SK-N-SH (cell line): Measurements from ENCODE around the gene GNB1L. TPM values are rescaled to one million over a fixed set of nuclear protein-coding genes. Genes with fewer than 3 reads are reported as not detected.
"Not testable (repeated sequence)": the region's sequence is repeated elsewhere in the genome, so short reads cannot be mapped to it uniquely, and the experiment has no call there.

Source experiments
- CTCF ChIA-PET: fragments of 300-600, 350-600 bp; formaldehyde crosslinking; extraction: SDS; loops from one replicate; lab custom pipeline; 2021; lab: Yijun Ruan, JAX
- POLR2A ChIA-PET: fragments of 350-600 bp; sonication (Branson Sonifier 250); formaldehyde crosslinking; extraction: SDS; loops from one replicate; lab custom pipeline; 2020; ENCODE audit warnings: antibody characterized with exemption, inconsistent platforms; lab: Yijun Ruan, JAX
- DNase-seq: peaks from one replicate; pipeline ENCODE4 v3.0.0; 2012
- H2AFZ ChIP-seq: fragments of 200-600 bp; sonication (generic); 2 replicates; pipeline ENCODE4 v1.8.1; 2016; ENCODE audit warnings: antibody characterized with exemption, mild to moderate bottlenecking, low read depth
- H3F3A ChIP-seq: fragments of 200-600 bp; sonication (generic); replicated peaks from 2 replicates; pipeline ENCODE3; 2016; ENCODE audit warnings: antibody characterized with exemption, mild to moderate bottlenecking; ENCODE audit not compliant: insufficient read depth
- H3K27ac ChIP-seq, 2 experiments: fragments of 200-500 bp in 1 of 2; fragments of 200-600 bp in 1 of 2; sonication (Bioruptor generic) in 1 of 2; sonication (generic), shearing (Covaris generic) in 1 of 2; 2 replicates each; pipeline versions ENCODE4 v1.5.1 to v1.6.1; 2014 to 2016; ENCODE audit warnings: low read depth in 2 of 2, inconsistent platforms in 1 of 2, low read length in 1 of 2, mild to moderate bottlenecking in 1 of 2, mixed read lengths in 1 of 2
- H3K27me3 ChIP-seq: fragments of 200-600 bp; sonication (generic), shearing (Covaris generic); 2 replicates; pipeline ENCODE4 v1.6.1; 2016; ENCODE audit warnings: mixed run types; ENCODE audit not compliant: insufficient read depth
- H3K36me3 ChIP-seq, 2 experiments: fragments of 200-500 bp in 1 of 2; fragments of 200-600 bp in 1 of 2; sonication (Bioruptor generic) in 1 of 2; sonication (generic) in 1 of 2; replicated peaks in 1 of 2; 2 replicates each; pipeline versions ENCODE3 to v1.5.1; 2014 to 2016; ENCODE audit warnings: low read length in 1 of 2, mild to moderate bottlenecking in 1 of 2; ENCODE audit not compliant: insufficient read depth in 2 of 2, control insufficient read depth in 1 of 2
- H3K4me1 ChIP-seq, 2 experiments: fragments of 200-500 bp in 1 of 2; fragments of 200-600 bp in 1 of 2; sonication (Bioruptor generic) in 1 of 2; sonication (generic), shearing (Covaris generic) in 1 of 2; 2 replicates each; pipeline versions ENCODE4 v1.5.1 to v1.6.1; 2014 to 2016; ENCODE audit warnings: low read depth in 1 of 2, low read length in 1 of 2, mixed run types in 1 of 2; ENCODE audit not compliant: insufficient read depth in 2 of 2, control insufficient read depth in 1 of 2
- H3K4me2 ChIP-seq: fragments of 200-600 bp; sonication (generic), shearing (Covaris generic); 2 replicates; pipeline ENCODE4 v1.6.1; 2017; ENCODE audit warnings: mixed run types
- H3K4me3 ChIP-seq, 2 experiments: fragments of 200-500 bp in 1 of 2; fragments of 200-600 bp in 1 of 2; sonication (Bioruptor generic) in 1 of 2; sonication (generic), shearing (Covaris generic) in 1 of 2; 2 replicates each; pipeline versions ENCODE4 v1.5.1 to v1.8.1; 2014 to 2016; ENCODE audit warnings: low read depth in 2 of 2, inconsistent platforms in 1 of 2, low read length in 1 of 2, mild to moderate bottlenecking in 1 of 2, mixed read lengths in 1 of 2, moderate library complexity in 1 of 2
- H3K79me2 ChIP-seq: fragments of 200-600 bp; sonication (generic); 2 replicates; pipeline ENCODE4 v1.8.1; 2017; ENCODE audit warnings: mild to moderate bottlenecking; ENCODE audit not compliant: insufficient read depth
- H3K9ac ChIP-seq: fragments of 200-600 bp; sonication (generic); 2 replicates; pipeline ENCODE4 v1.6.1; 2017; ENCODE audit warnings: mixed run types
- H3K9me2 ChIP-seq: fragments of 200-600 bp; sonication (generic); 2 replicates; pipeline ENCODE4 v1.6.1; 2017; ENCODE audit warnings: mixed run types
- H3K9me3 ChIP-seq: fragments of 200-600 bp; sonication (generic); 2 replicates; pipeline ENCODE4 v1.6.1; 2017; ENCODE audit warnings: mixed run types, mild to moderate bottlenecking, moderate library complexity
- H4K20me1 ChIP-seq: fragments of 200-600 bp; sonication (generic); 2 replicates; pipeline ENCODE4 v1.6.1; 2017; ENCODE audit warnings: mild to moderate bottlenecking, mixed run types; ENCODE audit not compliant: insufficient read depth
- CHD2 ChIP-seq: fragments of 150-350 bp; IDR thresholded peaks from 2 replicates; pipeline ENCODE4 v1.6.1; 2018; ENCODE audit warnings: low read length; ENCODE audit not compliant: partially characterized antibody
- JUND ChIP-seq: IDR thresholded peaks from 2 replicates; pipeline ENCODE4 v1.4.0; 2012
- MEF2A ChIP-seq: IDR thresholded peaks from 2 replicates; pipeline ENCODE4 v1.4.0; 2012; ENCODE audit warnings: low read depth, borderline replicate concordance
- RCOR1 ChIP-seq: fragments of 150-350 bp; IDR thresholded peaks from 2 replicates; pipeline ENCODE4 v1.6.1; 2017; ENCODE audit warnings: antibody characterized with exemption, low read length
- RXRA ChIP-seq: IDR thresholded peaks from 2 replicates; pipeline ENCODE4 v1.4.0; 2012; ENCODE audit warnings: low read depth, mild to moderate bottlenecking, borderline replicate concordance
- WGBS: methylation state at CpG from one replicate; pipeline ENCODE4 v1.1.6; 2017; ENCODE audit warnings: low lambda C conversion rate; 5-methylcytosine and 5-hydroxymethylcytosine counted together
- polyA plus RNA-seq, 3 experiments: library from polyadenylated mRNA; depleted of rRNA; stranded (reverse); fragments of >200 nt; gene quantifications; 2 replicates each; pipeline ENCODE4 v1.2.3, GENCODE V29; 2012

The GNB1L gene
- polyA plus RNA-seq, 1 of the 3 experiments (the other 2 are of a cell fraction): 5.9 TPM

- no peaks in the 10 kb centered on the region for H3K9me2 ChIP-seq
- no peak overlapping the region for H3K9ac ChIP-seq
- no peak overlapping the region for H3K27ac ChIP-seq
- no peaks in the 10 kb centered on the region for H3K36me3 ChIP-seq
- peaks cover 4% of the 10 kb centered on the region; the same call in 1 of the 2 replicates for H3K9me3 ChIP-seq
- no peaks in the 10 kb centered on the region for H3F3A ChIP-seq
- no peak for DNase-seq
- POLR2A ChIA-PET: no interaction called here
- no peaks in the 10 kb centered on the region for H3K27me3 ChIP-seq
- no peak overlapping the region for H3K4me2 ChIP-seq
- H2AFZ ChIP-seq: no peak overlapping the region
- 87% methylated on average over 13 of the region's 13 CpGs for WGBS
- no peaks in the 10 kb centered on the region; a peak in 1 of 4 replicates for H3K4me1 ChIP-seq
- H3K4me3 ChIP-seq: no peak overlapping the region
- H3K79me2 ChIP-seq: no peaks in the 10 kb centered on the region
- no peak for TF ChIP-seq JUND
- TF ChIP-seq CHD2: no peak
- no peak for TF ChIP-seq RCOR1
- no peak for TF ChIP-seq RXRA
- TF ChIP-seq, all 33 proteins: peak for 0
- H4K20me1 ChIP-seq: no peaks in the 10 kb centered on the region
- CTCF ChIA-PET: interaction anchor here (0.6 to 2.5 kb wide), 6 partner anchors 9 to 97 kb away, joined by 3 to 8 read pairs (median 4); no protein-coding TSS in a partner anchor
Measured at GRCh38 chr22:19779685-19780268, 74.9 kb downstream of the GNB1L start.

- Histone ChIP-seq H3K4me1 (no peaks in the 10 kb centered on the region; a peak in 1 of 4 replicates), H2AFZ (no peak overlapping the region), H3K9ac (no peak overlapping the region), H3K27me3 (no peaks in the 10 kb centered on the region), H3K79me2 (no peaks in the 10 kb centered on the region), H4K20me1 (no peaks in the 10 kb centered on the region), H3F3A (no peaks in the 10 kb centered on the region), H3K36me3 (no peaks in the 10 kb centered on the region), H3K4me2 (no peak overlapping the region), H3K4me3 (no peak overlapping the region), H3K27ac (no peak overlapping the region), H3K9me3 (peaks cover 4% of the 10 kb centered on the region; the same call in 1 of the 2 replicates), H3K9me2 (no peaks in the 10 kb centered on the region)
- no peak for TF ChIP-seq MEF2A
- POLR2A ChIA-PET: no interaction called here
- no peak for DNase-seq
- CTCF ChIA-PET: interaction anchor here (0.7 to 2.5 kb wide), 3 partner anchors 22 to 97 kb away, joined by 3 to 8 read pairs (median 4); no protein-coding TSS in a partner anchor
- 93% methylated on average over 6 of the region's 10 CpGs for WGBS
Measured at GRCh38 chr22:19779011-19779421, 75.7 kb downstream of the GNB1L start.

GRCh38 chr22:19777192-19777591, 77.5 kb downstream of the GNB1L start:
- H3K9ac ChIP-seq, DNase-seq, H3K79me2 ChIP-seq, H4K20me1 ChIP-seq, H3K4me3 ChIP-seq, H3K27ac ChIP-seq, H3K36me3 ChIP-seq, H3F3A ChIP-seq, POLR2A ChIA-PET, H3K27me3 ChIP-seq, H3K9me2 ChIP-seq, H3K9me3 ChIP-seq, H3K4me2 ChIP-seq, H3K4me1 ChIP-seq, H2AFZ ChIP-seq: not testable (repeated sequence)
- WGBS: 79% methylated on average over 6 of the region's 6 CpGs
- CTCF ChIA-PET: interaction anchor here (3.4 kb wide), 1 partner anchor 46 kb away, joined by 10 read pairs; no protein-coding TSS in a partner anchor
